Prostate gland (tissue), 2 donors: ENCODE data around the gene TRIM24. TPM values are rescaled to one million over a fixed set of nuclear protein-coding genes. Genes with fewer than 3 reads are reported as not detected.

Experiments used
- DNase-seq: peaks from one replicate; pipeline ENCODE4 v3.0.0-alpha.2; 2019; ENCODE audit warnings: low spot score
- H3K27ac ChIP-seq, 2 donors: fragments of 200-600 bp; sonication (generic); 2 replicates each; pipeline ENCODE4 v1.5.1; 2017 to 2019
- H3K27me3 ChIP-seq: fragments of 200-600 bp; sonication (generic); replicated peaks from 2 replicates; pipeline ENCODE4 v1.5.1; 2019; ENCODE audit not compliant: insufficient read depth
- H3K36me3 ChIP-seq, 2 donors: fragments of 200-600 bp; sonication (generic); 1 replicate in 1 of 2; 2 replicates in 1 of 2; pipeline versions ENCODE4 v1.5.1 to v1.8.1; 2017 to 2019
- H3K4me1 ChIP-seq: fragments of 200-600 bp; sonication (generic); replicated peaks from 2 replicates; pipeline ENCODE4 v1.5.1; 2019
- H3K4me3 ChIP-seq, 2 donors: fragments of 200-600 bp; sonication (generic); 2 replicates each; pipeline ENCODE4 v1.5.1; 2017 to 2019
- H3K9me3 ChIP-seq: fragments of 200-600 bp; sonication (generic); 2 replicates; pipeline ENCODE4 v1.5.1; 2017
- POLR2A ChIP-seq: fragments of 450-650 bp; IDR thresholded peaks from one replicate; pipeline ENCODE4 v1.6.1; 2016; ENCODE audit warnings: antibody characterized with exemption, mild to moderate bottlenecking
- POLR2AphosphoS5 ChIP-seq: sonication (generic); formaldehyde crosslinking; IDR thresholded peaks from one replicate; pipeline ENCODE4 v1.6.1; 2017; ENCODE audit warnings: antibody characterized with exemption
- WGBS: methylation state at CpG from one replicate; pipeline ENCODE4 v1.1.5; 2018; 5-methylcytosine and 5-hydroxymethylcytosine counted together
- intact Hi-C: fragments of 100-400 bp; cut with DNase I; formaldehyde crosslinking; loops from one replicate; pipeline ENCODE4 v1.14.2; 2022
- total RNA-seq, 2 donors: library from RNA; depleted of rRNA; stranded (reverse); fragments of >200 nt; gene quantifications; one replicate each; pipeline ENCODE4 v1.1.0, GENCODE V29; 2016
- TF ChIP-seq, protein P1 (sequence below), 4 experiments: fragments of 200-600 bp in 2 of 4; fragments of 450-650 bp in 2 of 4; sonication (generic) in 2 of 4; IDR thresholded peaks; 1 replicate in 3 of 4; 2 replicates in 1 of 4; pipeline ENCODE4 v1.5.1; 2016 to 2019; ENCODE audit warnings: antibody characterized with exemption in 4 of 4, mild to moderate bottlenecking in 2 of 4, moderate library complexity in 2 of 4

Gene TRIM24
- total RNA-seq, 2 donors from 2014 or later = 38.9 to 42.6 TPM

DNA sequence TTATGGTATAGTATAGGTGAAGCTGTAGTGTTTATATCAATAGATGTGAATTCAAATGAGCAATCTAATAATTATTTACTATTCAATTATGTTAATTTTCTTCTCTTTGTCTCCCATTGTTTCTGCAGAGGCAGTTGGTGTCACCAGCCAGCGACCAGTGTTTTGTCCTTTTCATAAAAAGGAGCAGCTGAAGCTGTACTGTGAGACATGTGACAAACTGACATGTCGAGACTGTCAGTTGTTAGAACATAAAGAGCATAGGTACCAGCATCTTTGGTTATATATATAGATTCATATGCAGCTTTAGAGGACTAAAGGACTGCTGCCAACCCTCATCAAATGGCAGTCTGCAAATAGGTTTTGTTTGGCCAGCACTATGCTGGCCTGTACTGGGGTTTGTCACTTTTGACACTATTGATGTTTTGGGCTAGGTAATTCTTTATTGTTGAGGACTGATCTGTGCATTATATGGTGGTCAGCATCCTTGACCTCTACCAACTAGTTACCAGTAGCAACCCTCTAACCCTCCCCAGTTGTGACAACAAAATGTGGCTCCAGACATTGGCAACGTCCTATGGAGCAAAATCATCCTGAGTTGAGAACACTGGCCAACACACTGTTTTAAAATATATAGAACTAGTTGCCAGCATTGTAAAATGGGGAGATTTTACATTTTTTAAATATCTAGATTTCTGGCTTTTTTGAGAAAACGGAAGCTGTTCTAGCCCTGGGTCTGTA is 59.2 kb downstream of the TRIM24 start:
- H3K27ac ChIP-seq = no peak overlapping the region
- no peaks in the 10 kb centered on the region for H3K4me1 ChIP-seq
- 97% methylated on average over 4 of the region's 4 CpGs for WGBS
- H3K4me3 ChIP-seq = no peak overlapping the region
- no peak for TF ChIP-seq POLR2AphosphoS5
- no peak for TF ChIP-seq POLR2A
- TF ChIP-seq, protein P1, sequence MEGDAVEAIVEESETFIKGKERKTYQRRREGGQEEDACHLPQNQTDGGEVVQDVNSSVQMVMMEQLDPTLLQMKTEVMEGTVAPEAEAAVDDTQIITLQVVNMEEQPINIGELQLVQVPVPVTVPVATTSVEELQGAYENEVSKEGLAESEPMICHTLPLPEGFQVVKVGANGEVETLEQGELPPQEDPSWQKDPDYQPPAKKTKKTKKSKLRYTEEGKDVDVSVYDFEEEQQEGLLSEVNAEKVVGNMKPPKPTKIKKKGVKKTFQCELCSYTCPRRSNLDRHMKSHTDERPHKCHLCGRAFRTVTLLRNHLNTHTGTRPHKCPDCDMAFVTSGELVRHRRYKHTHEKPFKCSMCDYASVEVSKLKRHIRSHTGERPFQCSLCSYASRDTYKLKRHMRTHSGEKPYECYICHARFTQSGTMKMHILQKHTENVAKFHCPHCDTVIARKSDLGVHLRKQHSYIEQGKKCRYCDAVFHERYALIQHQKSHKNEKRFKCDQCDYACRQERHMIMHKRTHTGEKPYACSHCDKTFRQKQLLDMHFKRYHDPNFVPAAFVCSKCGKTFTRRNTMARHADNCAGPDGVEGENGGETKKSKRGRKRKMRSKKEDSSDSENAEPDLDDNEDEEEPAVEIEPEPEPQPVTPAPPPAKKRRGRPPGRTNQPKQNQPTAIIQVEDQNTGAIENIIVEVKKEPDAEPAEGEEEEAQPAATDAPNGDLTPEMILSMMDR (IDR thresholded peaks at IDR 0.05) = no peak
- intact Hi-C loops = no loop called here
- no peak for DNase-seq
- no peaks in the 10 kb centered on the region for H3K27me3 ChIP-seq
- no peaks in the 10 kb centered on the region for H3K36me3 ChIP-seq
- H3K9me3 ChIP-seq = no peaks in the 10 kb centered on the region

DNA sequence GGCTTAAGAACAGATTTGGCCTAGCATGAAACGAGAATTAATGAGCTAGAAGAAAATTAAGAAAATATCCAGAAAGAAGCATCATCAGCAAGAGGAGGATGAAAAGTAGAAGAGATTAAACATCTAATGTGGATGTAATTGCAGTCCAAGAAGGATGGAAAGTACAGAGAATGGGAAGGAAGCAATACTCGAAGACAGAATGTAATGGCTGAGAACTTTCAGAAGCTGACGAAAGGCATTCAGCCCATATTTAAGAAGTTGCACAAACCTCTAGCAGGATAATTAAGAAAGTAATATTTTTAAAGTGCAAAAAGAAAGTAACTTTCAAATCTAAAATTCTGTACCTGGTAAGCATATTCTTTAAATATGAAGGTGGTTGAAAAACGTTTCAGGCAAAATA is 60.7 kb downstream of the TRIM24 start:
- 96% methylated on average over 4 of the region's 4 CpGs for WGBS
- intact Hi-C loops = no loop called here

DNA sequence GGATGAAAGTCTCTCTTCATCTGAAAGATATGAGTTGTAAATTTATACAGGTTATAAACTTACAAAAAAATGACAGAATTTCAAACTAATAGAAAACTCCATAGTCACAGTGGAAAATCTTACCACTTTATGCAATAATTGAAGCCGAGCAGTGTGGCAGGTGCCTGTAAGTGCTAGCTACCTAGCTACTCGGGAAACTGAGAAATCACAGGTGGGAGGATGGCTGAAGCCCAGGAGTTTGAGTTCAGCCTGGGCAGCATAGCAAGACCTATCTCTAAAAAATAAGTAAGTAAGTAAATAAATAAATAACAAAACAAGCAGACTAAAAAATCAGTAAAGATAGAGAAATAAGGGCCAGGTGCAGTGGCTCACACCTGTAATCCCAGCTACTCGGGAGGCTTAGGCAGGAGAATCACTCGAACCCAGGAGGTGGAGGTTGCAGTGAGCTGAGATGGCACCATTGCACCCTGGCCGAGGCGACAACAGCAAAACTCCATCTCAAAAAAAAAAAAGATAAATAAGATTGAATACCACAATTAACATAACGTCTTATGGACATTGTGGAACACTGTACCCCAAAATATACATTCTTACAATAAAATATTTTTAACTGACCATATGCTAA is 61.9 kb downstream of the TRIM24 start:
- no peaks in the 10 kb centered on the region for H3K4me1 ChIP-seq
- no peaks in the 10 kb centered on the region for H3K27me3 ChIP-seq
- WGBS = 95% methylated on average over 7 of the region's 7 CpGs
- no peak for DNase-seq
- TF ChIP-seq POLR2AphosphoS5 (no peak), POLR2A (no peak)
- intact Hi-C loops = no loop called here
- H3K36me3 ChIP-seq = no peaks in the 10 kb centered on the region
- no peaks in the 10 kb centered on the region for H3K9me3 ChIP-seq
- no peak overlapping the region for H3K27ac ChIP-seq
- no peak overlapping the region for H3K4me3 ChIP-seq

More for the DNA sequence above, 60.7 kb downstream of the TRIM24 start:
- no peak for DNase-seq
- Histone ChIP-seq H3K36me3 (no peaks in the 10 kb centered on the region), H3K9me3 (no peaks in the 10 kb centered on the region), H3K4me3 (no peak overlapping the region), H3K4me1 (no peaks in the 10 kb centered on the region), H3K27me3 (no peaks in the 10 kb centered on the region), H3K27ac (no peak overlapping the region)
- no peak for TF ChIP-seq POLR2A
- TF ChIP-seq POLR2AphosphoS5 = no peak
- TF ChIP-seq, protein P1 (IDR thresholded peaks at IDR 0.05) = no peak

DNA sequence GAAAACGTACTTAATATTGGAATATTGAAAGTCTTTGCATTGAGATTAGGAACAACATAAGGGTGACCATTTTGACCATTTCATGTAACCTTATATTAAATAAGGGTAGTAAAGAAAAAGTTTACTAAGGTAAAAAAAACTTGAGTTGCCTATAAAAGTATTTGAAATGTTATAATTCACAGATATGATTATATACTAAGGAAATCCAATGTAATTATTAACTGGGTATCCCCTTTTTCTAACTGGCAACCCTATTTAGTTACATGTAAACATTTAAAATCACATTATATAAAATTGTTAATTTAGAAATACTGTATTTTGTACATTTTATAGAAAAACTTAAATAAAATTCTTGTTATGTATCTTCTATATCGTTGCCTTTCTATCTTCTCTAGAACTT is 64.2 kb downstream of the TRIM24 start:
- Histone ChIP-seq H3K27ac (no peak overlapping the region), H3K4me3 (no peak overlapping the region), H3K4me1 (no peaks in the 10 kb centered on the region), H3K9me3 (peaks cover 4% of the 10 kb centered on the region), H3K36me3 (no peaks in the 10 kb centered on the region), H3K27me3 (no peaks in the 10 kb centered on the region)
- intact Hi-C loops = no loop called here
- no peak for DNase-seq
- TF ChIP-seq POLR2AphosphoS5 = no peak
- TF ChIP-seq, protein P1 (IDR thresholded peaks at IDR 0.05) = no peak
- no peak for TF ChIP-seq POLR2A
- WGBS = 98% methylated on average over 2 of the region's 2 CpGs

DNA sequence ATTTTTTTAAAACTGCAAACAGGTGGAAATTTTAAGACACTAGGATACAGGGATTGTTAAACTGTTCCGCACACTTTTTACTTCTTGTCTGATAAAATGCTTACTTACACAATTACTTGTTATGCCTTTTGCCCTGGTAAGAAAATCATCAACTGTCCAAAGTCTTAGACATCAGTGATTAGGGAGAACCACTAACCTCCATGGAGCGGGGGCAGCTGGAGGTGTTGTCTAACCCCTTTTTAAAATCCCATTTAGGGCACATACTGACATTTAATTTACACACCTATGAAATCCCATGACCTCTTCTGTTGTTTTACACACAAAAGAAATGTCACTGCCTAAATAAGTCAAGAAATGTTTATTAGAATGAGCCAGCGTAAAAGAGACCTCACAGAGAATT is 65.7 kb downstream of the TRIM24 start:
- peaks cover 4% of the 10 kb centered on the region for H3K9me3 ChIP-seq
- H3K36me3 ChIP-seq = no peaks in the 10 kb centered on the region
- intact Hi-C loops = no loop called here
- no peaks in the 10 kb centered on the region for H3K4me1 ChIP-seq
- H3K4me3 ChIP-seq = no peak overlapping the region
- no peak overlapping the region for H3K27ac ChIP-seq
- H3K27me3 ChIP-seq = no peaks in the 10 kb centered on the region
- DNase-seq = no peak
- TF ChIP-seq POLR2A = no peak
- TF ChIP-seq, protein P1 (IDR thresholded peaks at IDR 0.05) = no peak
- no peak for TF ChIP-seq POLR2AphosphoS5
- WGBS = 95% methylated on average over 3 of the region's 3 CpGs
